ENCODE data around the gene TIGD7. TPM values are rescaled to one million over a fixed set of nuclear protein-coding genes. Genes with fewer than 3 reads are reported as not detected.

Gene TIGD7
- total RNA-seq, 2 donors from 2014 or later = 4.4 to 15.5 TPM

- Histone ChIP-seq H3K9me3 (no peaks in the 10 kb centered on the region), H3K4me1 (replicated peaks) (no peaks in the 10 kb centered on the region), H3K4me3 (no peak overlapping the region), H3K36me3 (no peaks in the 10 kb centered on the region), H3K27me3 (replicated peaks; ENCODE audit: insufficient read depth) (no peaks in the 10 kb centered on the region), H3K27ac (no peak overlapping the region)
- DNase-seq (ENCODE audit: low spot score) = no peak
- TF ChIP-seq POLR2A (IDR thresholded peaks at IDR 0.05) (no peak), POLR2AphosphoS5 (IDR thresholded peaks at IDR 0.05) (no peak)
- TF ChIP-seq, protein P1, sequence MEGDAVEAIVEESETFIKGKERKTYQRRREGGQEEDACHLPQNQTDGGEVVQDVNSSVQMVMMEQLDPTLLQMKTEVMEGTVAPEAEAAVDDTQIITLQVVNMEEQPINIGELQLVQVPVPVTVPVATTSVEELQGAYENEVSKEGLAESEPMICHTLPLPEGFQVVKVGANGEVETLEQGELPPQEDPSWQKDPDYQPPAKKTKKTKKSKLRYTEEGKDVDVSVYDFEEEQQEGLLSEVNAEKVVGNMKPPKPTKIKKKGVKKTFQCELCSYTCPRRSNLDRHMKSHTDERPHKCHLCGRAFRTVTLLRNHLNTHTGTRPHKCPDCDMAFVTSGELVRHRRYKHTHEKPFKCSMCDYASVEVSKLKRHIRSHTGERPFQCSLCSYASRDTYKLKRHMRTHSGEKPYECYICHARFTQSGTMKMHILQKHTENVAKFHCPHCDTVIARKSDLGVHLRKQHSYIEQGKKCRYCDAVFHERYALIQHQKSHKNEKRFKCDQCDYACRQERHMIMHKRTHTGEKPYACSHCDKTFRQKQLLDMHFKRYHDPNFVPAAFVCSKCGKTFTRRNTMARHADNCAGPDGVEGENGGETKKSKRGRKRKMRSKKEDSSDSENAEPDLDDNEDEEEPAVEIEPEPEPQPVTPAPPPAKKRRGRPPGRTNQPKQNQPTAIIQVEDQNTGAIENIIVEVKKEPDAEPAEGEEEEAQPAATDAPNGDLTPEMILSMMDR (IDR thresholded peaks at IDR 0.05) = no peak
- intact Hi-C loops (cut with DNase I) = no loop called here
- 67% methylated on average over 1 of the region's 1 CpG for WGBS
Observed at GRCh38 chr16:3249020-3249419, 56.2 kb downstream of the TIGD7 start.

Other genes with a start within 250 kb of the TIGD7 start
- gene IL32, start 239.8 kb downstream of the TIGD7 start, total RNA-seq = 10 to 100 TPM; 13.5 to 33.3 TPM
- gene ZSCAN10, start 206.1 kb downstream of the TIGD7 start, total RNA-seq = under 1 TPM in 1 of 2 donors, not detected in 1; 0.57 TPM
- gene ZNF205, start 192.8 kb downstream of the TIGD7 start, total RNA-seq = 10 to 100 TPM; 20.9 to 27.0 TPM
- gene ZNF213, start 170.4 kb downstream of the TIGD7 start, total RNA-seq = 10 to 100 TPM; 18.4 to 28.1 TPM
- gene OR1F1, start 117.2 kb downstream of the TIGD7 start, total RNA-seq = not detected
- gene ZNF200, start 70.3 kb downstream of the TIGD7 start, total RNA-seq = 10 to 100 TPM in 1 of 2 donors, 1 to 10 TPM in 1; 8.2 to 18.6 TPM
- gene MEFV, start 48.8 kb downstream of the TIGD7 start, total RNA-seq = 1 to 10 TPM in 1 of 2 donors, under 1 TPM in 1; 0.77 to 5.9 TPM
- gene ZNF263, start 21.9 kb downstream of the TIGD7 start, total RNA-seq = 10 to 100 TPM; 51.2 to 88.8 TPM
- gene ZNF75A, start 67 bp upstream of the TIGD7 start, total RNA-seq = 10 to 100 TPM; 34.9 to 41.5 TPM
- gene OR2C1, start 50.5 kb upstream of the TIGD7 start, total RNA-seq = 1 to 10 TPM in 1 of 2 donors, not detected in 1; 1.1 TPM
- 10 to 100 TPM; 15.2 to 17.4 TPM for gene ZSCAN32, start 95.6 kb upstream of the TIGD7 start, total RNA-seq
- 10 to 100 TPM; 11.2 to 19.8 TPM for gene ZNF174, start 95.8 kb upstream of the TIGD7 start, total RNA-seq
- 1 to 10 TPM; 2.1 to 9.5 TPM for gene ZNF597, start 138.1 kb upstream of the TIGD7 start, total RNA-seq
- gene NAA60, start 138.2 kb upstream of the TIGD7 start, total RNA-seq = 10 to 100 TPM; 48.1 to 99.2 TPM
- 1 to 10 TPM in 1 of 2 donors, not detected in 1; 1.1 TPM for gene C16orf90, start 190.1 kb upstream of the TIGD7 start, total RNA-seq
- gene CLUAP1, start 195.6 kb upstream of the TIGD7 start, total RNA-seq = 10 to 100 TPM; 17.9 to 35.1 TPM

Data from prostate gland (tissue), 2 donors.